HCT116 (cell line): ENCODE results near the gene C5orf46. TPM values are rescaled to one million over a fixed set of nuclear protein-coding genes. Genes with fewer than 3 reads are reported as not detected.

Source experiments
- ATAC-seq: fragments of 200-7000 bp; cut with Tn5 transposase; 2 replicates; pipeline ENCODE4 v1.9.1; 2020; ENCODE audit warnings: mild to moderate bottlenecking, moderate library complexity
- BruUV-seq: library from RNA; stranded (reverse); fragments of 400-500 nt; replicated peaks from 2 replicates; lab custom pipeline; 2021; lab: Mats Ljungman, UMichigan
- CTCF ChIA-PET: fragments of 300-600 bp; sonication (Branson Sonifier 250); formaldehyde crosslinking; loops from one replicate; lab custom pipeline; 2021; ENCODE audit warnings: antibody characterized with exemption; lab: Charles Lee
- POLR2A ChIA-PET: fragments of 300-600, 350-600 bp; sonication (Branson Sonifier 250); formaldehyde crosslinking; loops from one replicate; lab custom pipeline; 2021; ENCODE audit warnings: antibody characterized with exemption; lab: Charles Lee
- RAD21 ChIA-PET, 2 experiments: fragments of 300-600 bp; sonication (Branson Sonifier 250); formaldehyde crosslinking; loops; one replicate each; lab custom pipeline; 2023; ENCODE audit warnings: low total read pairs in 2 of 2; ENCODE audit not compliant: uncharacterized antibody in 2 of 2, unreplicated experiment in 2 of 2, low non-redundant PET in 1 of 2; lab: Charles Lee
- DNase-seq: peaks from one replicate; pipeline ENCODE4 v3.0.0-alpha.2; 2010; ENCODE audit warnings: low read depth, low spot score
- H2AFZ ChIP-seq: fragments of 200-600 bp; shearing (Covaris generic), sonication (generic); 2 replicates; pipeline ENCODE4 v1.6.1; 2017; ENCODE audit warnings: low read depth, mixed run types, mixed read lengths, antibody characterized with exemption, low read length; ENCODE audit not compliant: poor library complexity, severe bottlenecking
- H3K27ac ChIP-seq: 2 replicates; pipeline ENCODE4 v1.5.1; 2012; ENCODE audit warnings: low read depth, low read length
- H3K27me3 ChIP-seq: fragments of 200-600 bp; sonication (generic); 2 replicates; pipeline ENCODE4 v1.6.1; 2016; ENCODE audit warnings: mixed run types, low read length, mixed read lengths; ENCODE audit not compliant: insufficient read depth
- H3K36me3 ChIP-seq, 2 experiments: fragments of 200-500 bp in 1 of 2; fragments of 200-600 bp in 1 of 2; sonication (Bioruptor generic) in 1 of 2; sonication (generic) in 1 of 2; 2 replicates each; pipeline versions ENCODE4 v1.5.1 to v1.6.1; 2014 to 2016; ENCODE audit warnings: low read length in 2 of 2, inconsistent platforms in 1 of 2, mixed read lengths in 1 of 2, mixed run types in 1 of 2; ENCODE audit not compliant: insufficient read depth in 2 of 2, control insufficient read depth in 1 of 2
- H3K4me1 ChIP-seq, 2 experiments: fragments of 200-600 bp in 1 of 2; sonication (generic) in 1 of 2; 2 replicates each; pipeline versions ENCODE4 v1.5.1 to v1.6.1; 2012 to 2017; ENCODE audit warnings: low read length in 2 of 2, inconsistent platforms in 1 of 2, mild to moderate bottlenecking in 1 of 2, mixed read lengths in 1 of 2, mixed run types in 1 of 2, moderate library complexity in 1 of 2; ENCODE audit not compliant: insufficient read depth in 2 of 2, control insufficient read depth in 1 of 2
- H3K4me2 ChIP-seq: fragments of 200-600 bp; sonication (generic); 2 replicates; pipeline ENCODE4 v1.6.1; 2017; ENCODE audit warnings: mixed run types, low read length, mixed read lengths
- H3K4me3 ChIP-seq, 2 experiments: fragments of 200-600 bp in 1 of 2; sonication (generic) in 1 of 2; replicated peaks in 1 of 2; 2 replicates each; pipeline ENCODE4 v1.5.1; 2011 to 2016; ENCODE audit warnings: low read length in 2 of 2, control low read depth in 1 of 2, low read depth in 1 of 2, mild to moderate bottlenecking in 1 of 2, mixed read lengths in 1 of 2, mixed run types in 1 of 2
- H3K79me2 ChIP-seq: fragments of 200-600 bp; sonication (generic); 2 replicates; pipeline ENCODE4 v1.6.1; 2017; ENCODE audit warnings: mild to moderate bottlenecking, mixed run types, low read length, moderate library complexity, mixed read lengths; ENCODE audit not compliant: insufficient read depth
- H3K9ac ChIP-seq: fragments of 200-600 bp; sonication (generic); 2 replicates; pipeline ENCODE4 v1.6.1; 2016; ENCODE audit warnings: low read length, mixed read lengths
- H3K9me2 ChIP-seq: fragments of 200-600 bp; sonication (generic), shearing (Covaris generic); 2 replicates; pipeline ENCODE4 v1.6.1; 2017; ENCODE audit warnings: mixed run types, mild to moderate bottlenecking, moderate library complexity; ENCODE audit not compliant: insufficient read depth
- H3K9me3 ChIP-seq, 2 experiments: fragments of 200-500 bp in 1 of 2; fragments of 200-600 bp in 1 of 2; sonication (Bioruptor generic) in 1 of 2; sonication (generic) in 1 of 2; 2 replicates each; pipeline ENCODE4 v1.6.1; 2014 to 2017; ENCODE audit warnings: low read length in 2 of 2, mixed read lengths in 2 of 2, inconsistent platforms in 1 of 2, low read depth in 1 of 2, mild to moderate bottlenecking in 1 of 2, mixed run types in 1 of 2, moderate library complexity in 1 of 2; ENCODE audit not compliant: control insufficient read depth in 1 of 2, insufficient read depth in 1 of 2
- H4K20me1 ChIP-seq: fragments of 200-600 bp; sonication (generic), shearing (Covaris generic); 2 replicates; pipeline ENCODE4 v1.6.1; 2017; ENCODE audit warnings: mixed run types, mild to moderate bottlenecking, moderate library complexity; ENCODE audit not compliant: insufficient read depth
- CBX3 ChIP-seq: IDR thresholded peaks from 2 replicates; pipeline ENCODE4 v1.6.1; 2012; ENCODE audit warnings: low read depth
- CEBPB ChIP-seq: IDR thresholded peaks from 2 replicates; pipeline ENCODE4 v1.6.1; 2012; ENCODE audit warnings: low read depth
- EGR1 ChIP-seq: IDR thresholded peaks from 2 replicates; pipeline ENCODE4 v1.6.1; 2012; ENCODE audit warnings: low read depth
- ELF1 ChIP-seq: IDR thresholded peaks from 2 replicates; pipeline ENCODE4 v1.6.1; 2012; ENCODE audit warnings: low read depth, borderline replicate concordance
- EZH2 ChIP-seq: fragments of 200-600 bp; sonication (generic); IDR thresholded peaks from 2 replicates; pipeline ENCODE4 v1.6.1; 2017; ENCODE audit warnings: antibody characterized with exemption, mixed run types
- RAD21 ChIP-seq: IDR thresholded peaks from 2 replicates; pipeline ENCODE4 v1.6.1; 2012; ENCODE audit warnings: low read depth, mild to moderate bottlenecking
- REST ChIP-seq: IDR thresholded peaks from 2 replicates; pipeline ENCODE4 v1.6.1; 2012; ENCODE audit warnings: low read depth
- SIN3A ChIP-seq: IDR thresholded peaks from 2 replicates; pipeline ENCODE4 v1.6.1; 2012; ENCODE audit warnings: low read depth
- SRF ChIP-seq: IDR thresholded peaks from 2 replicates; pipeline ENCODE4 v1.6.1; 2012; ENCODE audit warnings: low read depth
- TCF7L2 ChIP-seq: IDR thresholded peaks from 2 replicates; pipeline ENCODE4 v1.7.0; 2011; ENCODE audit warnings: borderline replicate concordance, inconsistent platforms; ENCODE audit not compliant: insufficient read depth, insufficient read length; ENCODE audit errors: extremely low read depth
- YY1 ChIP-seq: IDR thresholded peaks from 2 replicates; pipeline ENCODE4 v1.6.1; 2011; ENCODE audit warnings: low read length, low read depth, moderate library complexity, mild to moderate bottlenecking; ENCODE audit not compliant: insufficient replicate concordance; ENCODE audit errors: extremely low read depth
- ZFX ChIP-seq: fragments of 450-650 bp; IDR thresholded peaks from 2 replicates; pipeline ENCODE4 v1.6.1; 2017
- intact Hi-C: fragments of 100-400 bp; cut with micrococcal nuclease; formaldehyde crosslinking; loops from 2 replicates; pipeline ENCODE4 v1.10.0; 2022
- total RNA-seq: library from RNA; stranded (reverse); gene quantifications from one replicate; pipeline ENCODE4 v1.2.1, GENCODE V29; 2021; ENCODE audit not compliant: unreplicated experiment
- TF ChIP-seq, protein P1 (sequence below), 3 experiments: fragments of 200-600 bp in 1 of 3; sonication (generic) in 1 of 3; IDR thresholded peaks in 2 of 3; conservative IDR thresholded peaks in 1 of 3; 2 replicates each; pipeline ENCODE4 v1.5.1; 2012 to 2017; ENCODE audit warnings: low read depth in 2 of 3, low read length in 2 of 3, antibody characterized with exemption in 1 of 3, borderline replicate concordance in 1 of 3, control low read depth in 1 of 3, mild to moderate bottlenecking in 1 of 3, mixed read lengths in 1 of 3, mixed run types in 1 of 3, moderate library complexity in 1 of 3; ENCODE audit not compliant: insufficient read depth in 1 of 3
- TF ChIP-seq, protein P2 (sequence below): IDR thresholded peaks from 2 replicates; pipeline ENCODE4 v1.6.1; 2012
- TF ChIP-seq, protein P3 (sequence below): IDR thresholded peaks from 2 replicates; pipeline ENCODE4 v1.6.1; 2012

Gene C5orf46
- total RNA-seq, 1 experiment from 2014 or later, result not detected

- POLR2A ChIA-PET, result no interaction called here
- BruUV-seq, result no TSS peak
Measured at GRCh38 chr5:147904110-147904509, 2.2 kb downstream of the C5orf46 start.

More at GRCh38 chr5:147904110-147904509, 2.2 kb downstream of the C5orf46 start:
- intact Hi-C loops, result no loop called here
- H4K20me1 ChIP-seq, result no peaks in the 10 kb centered on the region
- TF ChIP-seq ELF1 (no peak), EZH2 (no peak), YY1 (no peak), CEBPB (no peak), TCF7L2 (no peak), SRF (no peak), EGR1 (no peak), SIN3A (no peak), CBX3 (no peak), REST (no peak), RAD21 (no peak), ZFX (no peak)
- TF ChIP-seq, protein P1, sequence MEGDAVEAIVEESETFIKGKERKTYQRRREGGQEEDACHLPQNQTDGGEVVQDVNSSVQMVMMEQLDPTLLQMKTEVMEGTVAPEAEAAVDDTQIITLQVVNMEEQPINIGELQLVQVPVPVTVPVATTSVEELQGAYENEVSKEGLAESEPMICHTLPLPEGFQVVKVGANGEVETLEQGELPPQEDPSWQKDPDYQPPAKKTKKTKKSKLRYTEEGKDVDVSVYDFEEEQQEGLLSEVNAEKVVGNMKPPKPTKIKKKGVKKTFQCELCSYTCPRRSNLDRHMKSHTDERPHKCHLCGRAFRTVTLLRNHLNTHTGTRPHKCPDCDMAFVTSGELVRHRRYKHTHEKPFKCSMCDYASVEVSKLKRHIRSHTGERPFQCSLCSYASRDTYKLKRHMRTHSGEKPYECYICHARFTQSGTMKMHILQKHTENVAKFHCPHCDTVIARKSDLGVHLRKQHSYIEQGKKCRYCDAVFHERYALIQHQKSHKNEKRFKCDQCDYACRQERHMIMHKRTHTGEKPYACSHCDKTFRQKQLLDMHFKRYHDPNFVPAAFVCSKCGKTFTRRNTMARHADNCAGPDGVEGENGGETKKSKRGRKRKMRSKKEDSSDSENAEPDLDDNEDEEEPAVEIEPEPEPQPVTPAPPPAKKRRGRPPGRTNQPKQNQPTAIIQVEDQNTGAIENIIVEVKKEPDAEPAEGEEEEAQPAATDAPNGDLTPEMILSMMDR (IDR thresholded peaks at IDR 0.05 in 2 of 3, conservative IDR thresholded peaks at IDR 0.05 in 1 of 3; ENCODE audit: borderline replicate concordance in 1 of 3, insufficient read depth in 1 of 3, low read depth in 2 of 3, low read length in 2 of 3), result no peak
- TF ChIP-seq, protein P2, sequence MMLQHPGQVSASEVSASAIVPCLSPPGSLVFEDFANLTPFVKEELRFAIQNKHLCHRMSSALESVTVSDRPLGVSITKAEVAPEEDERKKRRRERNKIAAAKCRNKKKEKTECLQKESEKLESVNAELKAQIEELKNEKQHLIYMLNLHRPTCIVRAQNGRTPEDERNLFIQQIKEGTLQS, result no peak
- TF ChIP-seq, protein P3, sequence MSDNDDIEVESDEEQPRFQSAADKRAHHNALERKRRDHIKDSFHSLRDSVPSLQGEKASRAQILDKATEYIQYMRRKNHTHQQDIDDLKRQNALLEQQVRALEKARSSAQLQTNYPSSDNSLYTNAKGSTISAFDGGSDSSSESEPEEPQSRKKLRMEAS, result no peak
- CTCF ChIA-PET, result no interaction called here
- no peak for ATAC-seq
- H2AFZ ChIP-seq, result no peak overlapping the region
- DNase-seq, result no peak
- no peaks in the 10 kb centered on the region for H3K27me3 ChIP-seq
- H3K27ac ChIP-seq, result no peak overlapping the region
- H3K9me3 ChIP-seq, result no peaks in the 10 kb centered on the region
- no peaks in the 10 kb centered on the region for H3K4me1 ChIP-seq
- no peaks in the 10 kb centered on the region for H3K79me2 ChIP-seq
- RAD21 ChIA-PET, result no interaction called here
- no peaks in the 10 kb centered on the region for H3K36me3 ChIP-seq
- no peak overlapping the region for H3K4me3 ChIP-seq
- H3K4me2 ChIP-seq, result no peak overlapping the region
- H3K9me2 ChIP-seq, result no peaks in the 10 kb centered on the region
- H3K9ac ChIP-seq, result no peak overlapping the region
